HG03571 (cell line): ENCODE measurements around the gene NMD3.

Experiments
- ATAC-seq: cut with Tn5 transposase; IDR thresholded peaks from one replicate; pipeline ENCODE4 v1.9.1; 2021; ENCODE audit not compliant: unreplicated experiment

NMD3 gene

GRCh38 chr3:161230621-161231171, 9.6 kb downstream of the NMD3 start:
- no peak for ATAC-seq

DNA sequence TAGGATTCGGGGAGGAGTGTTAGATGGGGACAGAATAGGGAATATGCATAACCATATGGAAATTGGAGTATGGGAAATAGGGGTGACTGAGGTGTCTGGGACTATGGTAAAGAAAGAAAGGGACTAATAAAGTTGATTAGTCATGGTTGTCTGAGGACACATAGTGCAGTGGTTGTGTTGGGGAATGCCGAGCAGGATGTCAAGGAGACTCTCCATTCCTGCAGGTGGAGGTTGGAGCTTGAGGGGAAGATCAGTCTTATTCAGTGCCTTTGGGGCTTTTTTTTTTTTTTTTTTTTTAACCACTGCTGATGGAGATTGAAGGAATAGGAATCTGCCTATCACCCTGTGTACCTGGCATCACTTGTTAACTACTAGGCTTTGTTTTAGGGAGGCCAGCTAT, 10.8 kb downstream of the NMD3 start:
- no peak for ATAC-seq

GRCh38 chr3:161233557-161233956, 12.4 kb downstream of the NMD3 start:
- no peak for ATAC-seq

GRCh38 chr3:161236240-161236639, 15.1 kb downstream of the NMD3 start:
- no peak for ATAC-seq

- ATAC-seq: no peak
Observed at GRCh38 chr3:161239700-161240099, 18.6 kb downstream of the NMD3 start.

DNA sequence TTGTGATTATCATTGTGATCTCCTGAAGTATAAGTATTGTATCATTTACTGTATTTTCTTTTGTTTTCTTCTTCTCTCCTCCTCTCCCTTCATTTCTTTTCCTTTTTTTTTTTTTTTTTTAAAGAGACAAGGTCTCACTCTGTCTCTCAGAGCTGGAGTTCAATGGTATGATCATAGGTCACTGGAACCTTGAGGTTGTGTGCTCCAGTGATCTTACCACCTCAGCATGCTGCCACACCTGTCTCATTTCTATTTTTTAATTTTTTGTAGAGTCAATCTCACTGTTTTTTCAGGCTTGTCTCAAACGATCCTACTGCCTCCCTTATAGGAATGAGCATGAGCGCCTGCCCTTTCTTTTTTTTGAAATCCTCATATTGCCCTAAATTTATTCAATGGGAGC, 23.4 kb downstream of the NMD3 start:
- ATAC-seq: no peak

- no peak for ATAC-seq
Observed at GRCh38 chr3:161247049-161247448, 25.9 kb downstream of the NMD3 start.

DNA sequence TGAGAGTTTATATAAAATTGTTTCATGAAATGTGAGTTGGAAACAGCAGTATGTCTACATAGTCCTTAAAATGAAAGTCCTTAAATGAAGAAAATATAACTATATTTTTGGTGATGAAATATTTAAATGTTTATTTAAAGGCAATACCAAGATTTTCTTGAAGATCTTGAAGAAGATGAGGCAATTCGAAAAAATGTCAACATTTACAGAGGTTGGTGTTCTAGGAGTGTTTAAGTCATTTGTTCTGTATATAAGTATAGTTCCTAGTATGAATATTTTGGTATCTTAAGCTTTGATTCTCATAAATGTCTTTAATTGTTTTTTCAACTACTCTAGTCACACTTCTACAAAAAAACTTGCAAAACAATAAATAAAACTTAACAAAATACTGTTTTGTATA, 29.0 kb downstream of the NMD3 start:
- ATAC-seq: no peak

GRCh38 chr3:161251716-161252115, 30.6 kb downstream of the NMD3 start:
- ATAC-seq: no peak

GRCh38 chr3:161252143-161252542, 31.0 kb downstream of the NMD3 start:
- ATAC-seq: no peak

GRCh38 chr3:161253711-161254110, 32.6 kb downstream of the NMD3 start:
- ATAC-seq: no peak

DNA sequence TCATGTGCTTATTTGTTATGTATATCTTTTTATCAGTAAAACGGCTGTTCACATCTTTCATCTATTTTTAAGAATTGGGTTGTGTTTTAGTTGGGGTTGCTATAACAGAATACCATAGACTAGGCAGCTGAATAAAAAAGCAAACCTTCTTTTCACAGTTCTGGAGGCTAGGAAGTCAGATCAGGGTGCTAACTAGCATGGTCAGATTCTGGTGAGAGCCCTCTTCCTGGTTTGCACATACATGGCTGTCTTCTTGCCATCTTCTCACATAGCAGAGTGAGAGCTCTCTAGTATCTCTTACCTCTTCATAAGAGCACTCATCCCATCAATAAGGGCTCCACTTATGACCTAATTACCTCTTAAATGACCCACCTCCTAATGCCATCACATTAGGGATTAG, 33.8 kb downstream of the NMD3 start:
- no peak for ATAC-seq

DNA sequence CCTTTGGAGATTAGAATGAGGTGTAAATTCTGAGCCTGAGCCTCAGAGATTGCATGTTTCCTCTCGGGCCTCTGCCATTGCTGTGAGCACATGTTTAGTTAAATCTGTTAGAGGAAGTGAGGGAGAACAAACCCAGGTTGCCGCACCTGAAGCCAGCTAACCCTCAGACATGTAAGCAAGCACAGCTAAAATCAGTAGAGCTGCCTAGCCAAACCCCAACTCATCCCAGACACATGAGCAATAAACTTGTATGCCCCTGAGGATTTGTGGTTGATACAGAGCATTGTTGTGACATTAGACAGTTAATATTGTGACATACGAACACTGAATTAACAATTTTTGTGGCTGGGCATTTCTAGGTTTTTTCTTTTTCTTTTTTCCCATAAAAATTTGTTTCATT, 41.9 kb downstream of the NMD3 start:
- ATAC-seq: no peak

DNA sequence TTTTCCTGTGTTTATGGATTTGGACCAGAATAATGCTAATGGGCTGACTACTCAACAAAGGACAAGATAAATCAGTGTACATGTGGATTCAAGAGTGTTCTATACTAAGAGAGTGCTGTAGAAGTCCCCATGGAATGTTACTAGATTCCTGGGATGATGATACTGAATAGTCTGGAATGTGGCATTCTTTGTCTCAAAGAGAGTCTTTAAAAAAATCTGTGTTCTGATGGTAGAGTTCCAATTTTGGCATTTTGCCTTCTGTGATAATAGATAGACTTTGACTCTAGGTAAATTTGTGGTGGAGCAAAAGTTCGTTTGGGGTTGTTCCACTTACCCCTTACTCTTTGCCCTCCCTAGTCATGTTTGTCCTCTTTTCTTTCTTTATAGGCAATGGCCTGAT, 43.7 kb downstream of the NMD3 start:
- ATAC-seq: no peak

GRCh38 chr3:161265916-161266571, 44.9 kb downstream of the NMD3 start:
- no peak for ATAC-seq

- no peak for ATAC-seq
Observed at GRCh38 chr3:161266731-161267150, 45.6 kb downstream of the NMD3 start.

DNA sequence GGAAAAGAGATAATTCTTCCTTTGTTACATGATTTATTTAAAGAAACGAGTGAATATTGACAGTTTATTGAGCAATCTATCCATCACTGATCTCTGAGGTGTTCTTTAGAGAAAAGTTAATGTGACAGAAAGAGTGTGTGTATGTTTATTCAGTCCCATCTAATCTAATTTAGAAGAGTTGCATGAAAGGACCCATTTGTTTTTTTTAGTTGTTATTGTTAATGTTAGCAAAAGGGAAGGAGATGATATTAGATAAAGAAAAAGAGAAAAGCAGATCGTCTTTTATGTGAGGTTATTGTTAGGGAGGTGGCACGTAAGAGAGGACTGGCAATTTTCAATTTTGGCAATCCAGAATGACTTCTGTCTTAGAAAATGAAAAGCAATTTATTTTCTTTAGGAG, 46.5 kb downstream of the NMD3 start:
- ATAC-seq: no peak

- ATAC-seq: no peak
Observed at GRCh38 chr3:161268601-161269000, 47.5 kb downstream of the NMD3 start.

DNA sequence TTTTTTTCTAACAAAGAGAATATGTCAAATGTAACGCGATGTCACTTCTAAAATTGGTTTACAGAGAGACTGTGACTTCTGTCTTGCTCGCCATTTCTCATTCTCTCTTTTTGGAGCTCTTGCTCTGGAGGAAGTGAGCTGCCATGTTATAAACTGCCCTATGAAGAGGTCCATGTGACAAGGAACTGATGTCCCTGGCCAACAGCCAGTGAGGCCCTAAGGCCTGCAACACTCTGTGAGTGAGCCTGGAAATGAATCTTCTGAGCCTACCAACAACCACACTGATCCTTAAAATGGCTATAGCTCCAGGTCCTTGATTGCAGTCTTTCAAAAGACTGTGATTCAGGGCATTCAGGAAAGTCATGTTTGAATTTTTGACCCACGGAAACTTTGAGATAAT, 49.9 kb downstream of the NMD3 start:
- no peak for ATAC-seq

GRCh38 chr3:161271646-161272045, 50.5 kb downstream of the NMD3 start:
- no peak for ATAC-seq

DNA sequence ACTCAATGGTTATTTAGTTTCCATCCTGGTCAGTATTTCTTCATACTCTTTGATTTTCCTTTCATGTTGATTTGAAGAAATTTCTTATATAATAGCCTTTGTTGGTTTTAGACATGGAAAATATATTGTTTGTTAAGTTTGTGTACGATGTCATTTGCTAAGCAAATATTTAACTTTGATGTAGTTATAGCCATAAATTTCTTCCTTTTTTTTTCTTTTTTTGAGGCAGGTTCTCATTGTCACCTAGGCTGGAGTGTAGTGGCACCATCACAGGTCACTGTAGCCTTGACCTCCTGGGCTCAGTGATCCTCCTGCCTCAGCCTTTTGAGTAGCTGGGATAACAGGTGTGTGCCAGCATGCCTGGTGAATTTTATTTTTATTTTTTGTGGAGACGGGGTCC, 51.4 kb downstream of the NMD3 start:
- no peak for ATAC-seq

DNA sequence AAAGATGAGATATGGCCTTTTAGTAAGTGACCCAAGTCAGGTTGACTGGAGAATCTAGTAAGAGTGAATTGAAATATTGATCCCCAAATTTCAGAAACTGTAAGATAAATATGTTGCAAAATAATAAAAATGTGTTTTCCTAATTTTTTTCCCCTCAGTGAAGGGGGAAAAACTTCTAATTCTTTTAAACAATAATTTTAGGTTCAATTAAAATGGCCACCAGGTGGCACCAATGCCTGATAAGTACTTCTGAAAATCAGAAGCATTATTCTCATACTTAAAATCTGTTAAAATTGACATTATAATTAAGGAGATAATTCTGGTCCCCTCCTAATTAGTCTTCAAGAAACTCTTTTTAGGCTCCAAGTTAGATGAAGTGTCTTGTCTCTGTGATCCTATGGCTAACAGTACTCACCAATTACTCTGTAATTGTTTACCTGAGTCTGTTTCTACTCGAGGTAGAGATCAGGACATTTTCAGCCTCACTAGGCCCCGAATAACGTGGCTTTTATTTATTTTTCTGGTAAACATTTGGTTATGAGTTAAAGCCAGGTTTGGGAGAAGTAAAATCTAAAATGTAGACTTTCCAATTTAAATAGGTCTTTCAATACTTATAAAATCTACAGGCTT, 52.6 kb downstream of the NMD3 start:
- ATAC-seq: no peak
